Activated CD4-positive, alpha-beta T cell treated with anti-CD3 and anti-CD28 coated beads for 24 hours (primary cell): ENCODE measurements around the gene ALDH16A1.

Experiments used
- DNase-seq, 2 donors: peaks; one replicate each; pipeline ENCODE4 v3.0.0-alpha.2; 2020; ENCODE audit warnings: low read depth in 2 of 2

The ALDH16A1 gene

DNA sequence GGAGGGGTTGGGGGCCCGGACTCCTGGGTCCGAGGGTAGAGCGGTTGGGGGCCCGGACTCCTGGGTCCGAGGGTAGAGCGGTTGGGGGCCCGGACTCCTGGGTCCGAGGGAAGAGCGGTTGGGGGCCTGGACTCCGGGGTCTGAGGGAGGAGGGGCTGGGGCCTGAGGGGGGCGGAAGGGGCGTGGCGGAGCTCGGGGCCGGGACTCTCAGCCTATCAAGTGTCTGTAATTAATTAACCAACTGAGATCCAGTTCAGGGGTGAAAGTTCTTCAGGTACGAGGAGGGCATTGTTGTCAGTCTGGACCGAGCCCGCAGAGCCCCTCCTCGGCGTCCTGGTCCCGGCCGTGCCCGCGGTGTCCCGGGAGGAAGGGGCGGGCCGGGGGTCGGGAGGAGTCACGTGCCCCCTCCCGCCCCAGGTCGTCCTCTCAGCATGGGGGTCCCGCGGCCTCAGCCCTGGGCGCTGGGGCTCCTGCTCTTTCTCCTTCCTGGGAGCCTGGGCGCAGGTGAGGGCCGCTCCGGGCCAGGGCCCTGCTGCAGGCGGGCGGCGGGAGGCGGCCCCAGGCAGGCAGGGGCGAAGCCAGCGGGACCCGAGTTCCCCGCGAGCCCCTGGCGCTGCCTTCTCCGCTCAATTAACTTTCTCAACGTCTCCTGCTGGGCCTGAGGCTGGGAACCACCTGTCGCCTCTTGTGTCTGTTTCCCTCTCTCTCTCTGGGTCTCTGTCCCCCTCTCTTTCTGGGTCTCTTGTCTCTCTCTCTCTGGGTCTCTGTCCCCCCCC lies 60.1 kb downstream of the ALDH16A1 start:
- no peak for DNase-seq

DNA sequence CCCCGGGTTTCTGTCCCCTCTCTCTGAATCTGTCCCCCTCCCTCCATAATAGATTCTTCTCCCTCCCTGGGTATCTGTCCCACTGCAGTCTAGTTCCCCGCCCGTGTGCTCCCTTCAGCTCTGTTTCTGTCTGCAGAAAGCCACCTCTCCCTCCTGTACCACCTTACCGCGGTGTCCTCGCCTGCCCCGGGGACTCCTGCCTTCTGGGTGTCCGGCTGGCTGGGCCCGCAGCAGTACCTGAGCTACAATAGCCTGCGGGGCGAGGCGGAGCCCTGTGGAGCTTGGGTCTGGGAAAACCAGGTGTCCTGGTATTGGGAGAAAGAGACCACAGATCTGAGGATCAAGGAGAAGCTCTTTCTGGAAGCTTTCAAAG lies 60.7 kb downstream of the ALDH16A1 start:
- DNase-seq, result no peak

DNA sequence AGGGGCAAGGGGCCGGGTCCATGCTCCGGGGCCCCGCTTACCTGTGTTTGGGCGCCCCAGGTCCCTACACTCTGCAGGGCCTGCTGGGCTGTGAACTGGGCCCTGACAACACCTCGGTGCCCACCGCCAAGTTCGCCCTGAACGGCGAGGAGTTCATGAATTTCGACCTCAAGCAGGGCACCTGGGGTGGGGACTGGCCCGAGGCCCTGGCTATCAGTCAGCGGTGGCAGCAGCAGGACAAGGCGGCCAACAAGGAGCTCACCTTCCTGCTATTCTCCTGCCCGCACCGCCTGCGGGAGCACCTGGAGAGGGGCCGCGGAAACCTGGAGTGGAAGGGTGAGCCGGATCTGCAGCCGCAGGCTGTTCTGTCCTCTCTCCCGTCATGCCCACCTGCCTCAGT lies 61.1 kb downstream of the ALDH16A1 start:
- DNase-seq, result no peak

DNA sequence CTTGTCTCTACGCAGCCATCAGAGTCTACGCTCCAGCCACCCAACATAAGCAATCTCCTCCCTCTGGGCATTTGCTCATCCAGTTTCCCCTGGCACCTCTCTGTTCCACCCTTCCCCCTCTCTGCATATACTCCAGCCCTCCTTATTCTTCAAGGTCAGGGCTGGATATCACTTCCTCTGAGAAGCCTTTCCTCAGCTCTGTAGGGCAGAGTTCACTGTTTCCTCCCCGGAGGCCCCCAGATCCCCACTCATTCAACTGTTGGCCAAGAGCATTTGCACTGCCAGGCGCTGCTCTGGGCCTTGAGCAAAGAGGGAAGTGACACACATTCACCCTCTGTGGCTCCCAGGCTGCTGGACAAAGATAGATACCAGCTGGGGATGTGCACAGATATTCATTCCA lies 62.7 kb downstream of the ALDH16A1 start:
- no peak for DNase-seq

DNA sequence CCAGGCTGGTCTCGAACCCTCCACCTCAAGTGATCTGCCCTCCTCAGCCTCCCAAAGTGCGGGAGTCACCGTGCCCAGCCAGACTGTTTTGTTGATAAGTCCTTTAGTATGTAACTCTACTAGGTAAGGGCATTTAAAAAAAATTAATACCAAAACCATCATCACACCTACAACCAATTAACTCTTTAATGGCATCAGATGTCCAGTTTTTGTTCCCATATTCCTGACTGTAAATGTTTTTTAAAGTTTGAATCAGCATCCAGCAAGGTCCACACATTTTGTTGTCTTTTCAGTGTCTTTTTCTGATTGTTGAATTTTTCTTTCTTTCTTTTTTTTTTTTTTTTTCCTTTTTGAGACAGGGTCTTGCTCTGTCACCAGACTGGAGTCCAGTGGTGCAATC lies 65.0 kb downstream of the ALDH16A1 start:
- DNase-seq, result no peak
